ENCODE data around the gene PEX7. TPM values are rescaled to one million over a fixed set of nuclear protein-coding genes. Genes with fewer than 3 reads are reported as not detected.
"Not testable (repeated sequence)": the region's sequence is repeated elsewhere in the genome, so short reads cannot be mapped to it uniquely, and the experiment has no call there.

Gene PEX7
- total RNA-seq, 1 experiment from 2014 or later = 4.6 TPM

- in situ Hi-C loops (cut with HindIII; ENCODE audit: low sequenced_read_pairs) = no loop called here
- no peak for DNase-seq (ENCODE audit: low spot score)
Measured at GRCh38 chr6:136788069-136788902, 34.1 kb upstream of the PEX7 start.

DNA sequence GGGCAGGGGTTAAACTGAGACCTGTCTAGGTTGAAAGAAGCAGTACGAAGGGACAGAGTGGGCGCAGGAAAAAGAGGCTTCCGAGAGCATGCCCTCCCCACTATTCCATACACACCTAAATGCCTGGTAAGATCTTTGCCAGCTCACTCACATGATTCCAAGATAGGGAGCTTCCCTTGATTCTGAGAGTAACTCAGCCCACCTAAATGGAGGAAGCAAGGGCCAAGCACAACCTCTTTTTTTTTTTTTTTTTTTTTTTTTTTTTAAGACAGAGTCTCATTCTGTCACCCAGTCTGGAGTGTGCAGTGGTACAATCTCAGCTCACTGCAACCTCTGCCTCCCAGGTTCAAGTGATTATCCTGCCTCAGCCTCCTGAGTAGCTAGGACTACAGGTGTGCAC is 33.0 kb upstream of the PEX7 start:
- DNase-seq (ENCODE audit: low spot score) = peak; percentile 21
- in situ Hi-C loops (cut with HindIII; ENCODE audit: low sequenced_read_pairs) = not testable (repeated sequence)

- DNase-seq (ENCODE audit: low spot score) = peak; percentile 47
- in situ Hi-C loops (cut with HindIII; ENCODE audit: low sequenced_read_pairs) = no loop called here
Measured at GRCh38 chr6:136790411-136791295, 31.7 kb upstream of the PEX7 start.

- DNase-seq (ENCODE audit: low spot score) = peak; percentile 80
- in situ Hi-C loops (cut with HindIII; ENCODE audit: low sequenced_read_pairs) = no loop called here
Measured at GRCh38 chr6:136791296-136792094, 30.9 kb upstream of the PEX7 start.

DNA sequence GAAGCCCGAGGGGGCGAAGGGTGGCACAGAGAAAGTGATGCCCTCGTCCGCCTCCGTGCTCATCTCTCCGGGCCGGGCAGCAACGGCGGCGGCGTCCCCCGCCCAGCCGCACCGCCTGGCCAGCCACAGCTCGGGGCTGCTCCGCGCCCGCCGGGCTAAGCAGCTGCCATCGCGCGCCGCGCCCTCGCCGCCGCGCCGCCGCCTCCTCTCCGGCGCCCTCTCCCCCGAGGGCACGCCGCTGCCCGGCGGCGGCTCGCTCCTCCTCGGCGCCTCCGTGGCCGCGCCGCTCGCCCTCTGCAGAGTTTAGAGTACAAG is 30.3 kb upstream of the PEX7 start:
- no peak for DNase-seq (ENCODE audit: low spot score)
- in situ Hi-C loops (cut with HindIII; ENCODE audit: low sequenced_read_pairs) = no loop called here

DNA sequence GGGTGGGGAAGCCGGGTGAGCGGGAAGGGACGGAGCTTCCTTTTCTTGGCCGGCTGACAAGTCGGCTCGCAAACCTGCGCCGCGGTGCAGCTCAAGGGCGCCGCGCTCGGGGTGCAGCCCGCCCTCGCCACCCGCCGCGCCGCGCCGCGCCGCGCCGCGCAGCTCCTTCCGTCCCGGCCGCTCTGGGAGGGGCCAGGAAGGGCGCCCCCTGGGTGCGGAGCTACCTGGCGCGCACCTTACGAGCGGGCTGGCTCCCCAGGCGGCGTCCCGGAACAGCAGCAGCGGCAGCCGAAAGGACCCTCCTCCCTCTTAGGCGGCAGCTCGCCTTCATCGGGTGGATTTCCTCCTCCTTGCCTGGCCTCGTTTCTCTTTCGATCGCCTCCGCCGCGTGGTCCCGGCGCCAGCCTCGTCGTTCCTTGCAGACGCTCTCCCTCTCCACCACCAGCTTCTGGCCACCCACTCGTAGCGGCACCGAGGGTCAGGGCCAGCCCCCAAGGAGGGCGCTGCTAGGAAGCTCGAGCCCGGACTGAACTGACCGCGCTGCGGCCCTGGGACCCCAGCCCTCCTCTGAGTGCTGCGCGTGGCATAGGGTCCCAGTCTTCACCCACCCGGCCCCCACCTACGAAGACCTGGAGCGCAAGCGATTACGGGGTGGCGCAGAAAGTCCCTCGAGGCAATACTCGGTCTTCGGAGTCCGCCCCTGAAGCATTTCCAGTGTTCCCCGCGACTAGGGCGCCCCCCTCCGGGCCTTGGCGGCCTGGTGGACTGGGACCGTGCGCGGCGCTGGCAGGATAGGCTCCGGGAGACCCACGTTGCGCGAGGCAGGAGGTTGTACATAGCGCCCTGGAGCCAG is 29.8 kb upstream of the PEX7 start, which contains the start of gene MAP3K5:
Gene MAP3K5, minus strand, starts transcription at position 68 of the 853 bp plus-strand sequence. CDS start 320 bp downstream, outside the sequence.
- DNase-seq (ENCODE audit: low spot score) = peak; percentile 87
- in situ Hi-C loops (cut with HindIII; ENCODE audit: low sequenced_read_pairs) = no loop called here

DNA sequence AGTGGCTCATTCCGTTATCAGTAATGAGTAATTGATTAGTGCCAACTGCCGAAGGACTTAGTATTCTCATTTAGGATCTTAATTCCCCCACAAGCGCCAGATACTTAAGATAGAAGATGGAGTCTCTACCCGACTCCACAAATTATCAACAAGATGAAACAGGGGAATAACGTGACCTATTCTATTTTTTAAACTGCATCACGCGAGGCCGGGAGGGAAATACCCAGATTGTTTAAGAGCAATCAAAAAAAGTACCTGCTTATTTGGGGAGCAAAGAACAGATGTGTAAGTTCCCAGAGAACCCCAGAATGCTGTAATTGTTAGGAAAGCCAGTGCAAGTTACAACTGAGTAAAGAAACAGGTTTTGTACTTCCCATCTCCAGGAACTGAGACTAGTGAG is 29.0 kb upstream of the PEX7 start:
- in situ Hi-C loops (cut with HindIII; ENCODE audit: low sequenced_read_pairs) = no loop called here
- no peak for DNase-seq (ENCODE audit: low spot score)

DNA sequence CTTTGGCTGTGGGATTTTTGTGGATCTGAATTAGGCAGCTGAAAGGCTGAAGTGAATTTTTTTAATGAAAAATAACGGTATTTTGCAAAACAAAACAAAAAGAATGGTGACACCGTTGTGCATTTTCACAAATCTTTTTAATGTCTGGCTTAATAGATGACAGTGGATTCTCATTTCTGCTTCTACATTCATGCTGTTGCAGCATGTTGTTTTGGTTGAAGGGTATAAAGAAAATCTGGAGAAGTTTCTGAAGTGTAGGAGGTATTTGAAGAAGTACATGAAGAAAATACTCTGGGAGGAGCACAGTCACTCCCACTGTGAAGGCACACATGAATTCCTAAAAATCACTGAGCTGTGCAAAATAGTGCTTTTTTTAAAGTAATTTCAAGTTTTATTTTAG is 27.0 kb upstream of the PEX7 start:
- no peak for DNase-seq (ENCODE audit: low spot score)
- in situ Hi-C loops (cut with HindIII; ENCODE audit: low sequenced_read_pairs) = no loop called here

GRCh38 chr6:136795996-136796395 is 26.4 kb upstream of the PEX7 start:
- DNase-seq (ENCODE audit: low spot score) = no peak
- in situ Hi-C loops (cut with HindIII; ENCODE audit: low sequenced_read_pairs) = no loop called here

GRCh38 chr6:136798044-136798443 is 24.3 kb upstream of the PEX7 start:
- in situ Hi-C loops (cut with HindIII; ENCODE audit: low sequenced_read_pairs) = no loop called here
- DNase-seq (ENCODE audit: low spot score) = no peak

GRCh38 chr6:136801581-136801980 is 20.8 kb upstream of the PEX7 start:
- in situ Hi-C loops (cut with HindIII; ENCODE audit: low sequenced_read_pairs) = no loop called here
- no peak for DNase-seq (ENCODE audit: low spot score)

DNA sequence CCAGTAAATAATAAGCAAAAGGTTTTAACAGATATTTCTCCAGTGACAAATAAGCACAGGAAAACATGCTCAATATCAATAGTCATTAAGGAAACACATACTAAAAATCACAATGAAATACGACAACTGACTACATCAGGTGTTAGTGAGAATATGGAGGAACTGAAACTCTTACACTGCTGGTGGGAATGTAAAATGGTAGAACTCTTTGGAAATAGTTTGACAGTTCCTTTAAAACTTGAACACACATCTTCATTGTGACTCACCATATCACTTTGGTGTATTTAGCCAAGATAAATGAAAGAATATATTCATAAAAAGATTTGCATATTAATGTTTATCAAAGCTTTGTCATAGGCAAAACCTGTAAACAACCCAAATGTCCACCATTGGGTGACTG is 18.8 kb upstream of the PEX7 start:
- DNase-seq (ENCODE audit: low spot score) = no peak
- in situ Hi-C loops (cut with HindIII; ENCODE audit: low sequenced_read_pairs) = no loop called here

GRCh38 chr6:136809091-136809860 is 13.1 kb upstream of the PEX7 start:
- no peak for DNase-seq (ENCODE audit: low spot score)
- in situ Hi-C loops (cut with HindIII; ENCODE audit: low sequenced_read_pairs) = no loop called here

GRCh38 chr6:136811272-136811671 is 11.1 kb upstream of the PEX7 start:
- in situ Hi-C loops (cut with HindIII; ENCODE audit: low sequenced_read_pairs) = no loop called here
- no peak for DNase-seq (ENCODE audit: low spot score)

- DNase-seq (ENCODE audit: low spot score) = no peak
- in situ Hi-C loops (cut with HindIII; ENCODE audit: low sequenced_read_pairs) = no loop called here
Measured at GRCh38 chr6:136812174-136812573, 10.2 kb upstream of the PEX7 start.

- DNase-seq (ENCODE audit: low spot score); in situ Hi-C loops (cut with HindIII; ENCODE audit: low sequenced_read_pairs): not testable (repeated sequence)
Measured at GRCh38 chr6:136815608-136816007, 6.8 kb upstream of the PEX7 start.

GRCh38 chr6:136816656-136817055 is 5.7 kb upstream of the PEX7 start:
- no peak for DNase-seq (ENCODE audit: low spot score)
- in situ Hi-C loops (cut with HindIII; ENCODE audit: low sequenced_read_pairs) = no loop called here

- DNase-seq (ENCODE audit: low spot score) = no peak
- in situ Hi-C loops (cut with HindIII; ENCODE audit: low sequenced_read_pairs) = no loop called here
Measured at GRCh38 chr6:136820561-136820960, 1.8 kb upstream of the PEX7 start.
